HG03432 (cell line): Measurements from ENCODE around the gene UBASH3B.
"Not testable (repeated sequence)": the region's sequence is repeated elsewhere in the genome, so short reads cannot be mapped to it uniquely, and the experiment has no call there.

ENCODE experiments used
- ATAC-seq: cut with Tn5 transposase; IDR thresholded peaks from one replicate; pipeline ENCODE4 v1.9.1; 2021; ENCODE audit warnings: mild to moderate bottlenecking, moderate library complexity; ENCODE audit not compliant: unreplicated experiment

The UBASH3B gene

GRCh38 chr11:122655527-122656072 lies at the start of gene UBASH3B:
TSS of gene UBASH3B (plus strand) at chr11:122655722. CDS start at chr11:122656050, 328 bp downstream.
- ATAC-seq, result peak; percentile 86

- not testable (repeated sequence) for ATAC-seq
Observed at GRCh38 chr11:122607162-122607561, 48.4 kb upstream of the UBASH3B start.

- no peak for ATAC-seq
Observed at GRCh38 chr11:122612123-122612824, 43.2 kb upstream of the UBASH3B start.

- ATAC-seq, result no peak
Observed at GRCh38 chr11:122616718-122617117, 38.8 kb upstream of the UBASH3B start.

GRCh38 chr11:122617297-122617696 lies 38.2 kb upstream of the UBASH3B start:
- no peak for ATAC-seq

GRCh38 chr11:122617926-122618325 lies 37.6 kb upstream of the UBASH3B start:
- no peak for ATAC-seq

- ATAC-seq, result no peak
Observed at GRCh38 chr11:122618927-122619326, 36.6 kb upstream of the UBASH3B start.

GRCh38 chr11:122619757-122620156 lies 35.8 kb upstream of the UBASH3B start:
- ATAC-seq, result no peak

- ATAC-seq, result not testable (repeated sequence)
Observed at GRCh38 chr11:122625501-122625900, 30.0 kb upstream of the UBASH3B start.

GRCh38 chr11:122625976-122626665 lies 29.4 kb upstream of the UBASH3B start:
- ATAC-seq, result no peak

- no peak for ATAC-seq
Observed at GRCh38 chr11:122627745-122628144, 27.8 kb upstream of the UBASH3B start.

- ATAC-seq, result no peak
Observed at GRCh38 chr11:122628810-122629555, 26.5 kb upstream of the UBASH3B start.

GRCh38 chr11:122632181-122632824 lies 23.2 kb upstream of the UBASH3B start:
- no peak for ATAC-seq

- ATAC-seq, result peak; percentile 48
Observed at GRCh38 chr11:122633219-122633829, 22.2 kb upstream of the UBASH3B start.

- no peak for ATAC-seq
Observed at GRCh38 chr11:122634501-122634900, 21.0 kb upstream of the UBASH3B start.

- ATAC-seq, result no peak
Observed at GRCh38 chr11:122637541-122637940, 18.0 kb upstream of the UBASH3B start.

GRCh38 chr11:122642472-122642922 lies 13.0 kb upstream of the UBASH3B start:
- ATAC-seq, result no peak

GRCh38 chr11:122642971-122643370 lies 12.6 kb upstream of the UBASH3B start:
- no peak for ATAC-seq

GRCh38 chr11:122645847-122646246 lies 9.7 kb upstream of the UBASH3B start:
- no peak for ATAC-seq
